Measurements from ENCODE around the gene MCFD2. TPM values are rescaled to one million over a fixed set of nuclear protein-coding genes. Genes with fewer than 3 reads are reported as not detected.

The MCFD2 gene
- polyA plus RNA-seq, 3 donors from 2014 or later = 18.6 to 38.1 (median 27.4) TPM

- H3K4me1 Mint-ChIP-seq = peaks cover 0 to 4% of the 10 kb centered on the region in 2 donors
- H3K9me3 Mint-ChIP-seq = peaks cover 2 to 12% (median 9%) of the 10 kb centered on the region in 6 donors
- H3K4me3 Mint-ChIP-seq = no peak overlapping the region
- no peaks in the 10 kb centered on the region for H3K27me3 Mint-ChIP-seq (ENCODE audit: low read depth in 3 of 3)
- H3K27ac Mint-ChIP-seq = no peak overlapping the region
- H3K36me3 Mint-ChIP-seq = peaks cover 9 to 13% (median 12%) of the 10 kb centered on the region in 3 donors
- DNase-seq = no peak
Observed at GRCh38 chr2:46925474-46926351, 10.1 kb upstream of the MCFD2 start.

GRCh38 chr2:46924608-46925007 is 9.0 kb upstream of the MCFD2 start:
- peaks cover 9 to 13% (median 12%) of the 10 kb centered on the region in 3 donors for H3K36me3 Mint-ChIP-seq
- peaks cover 0 to 2% of the 10 kb centered on the region in 2 donors for H3K4me1 Mint-ChIP-seq
- no peaks in the 10 kb centered on the region for H3K27me3 Mint-ChIP-seq (ENCODE audit: low read depth in 3 of 3)
- DNase-seq = no peak
- H3K4me3 Mint-ChIP-seq = no peak overlapping the region
- H3K27ac Mint-ChIP-seq = no peak overlapping the region
- H3K9me3 Mint-ChIP-seq = peaks cover 2 to 12% (median 9%) of the 10 kb centered on the region in 6 donors

GRCh38 chr2:46924038-46924437 is 8.4 kb upstream of the MCFD2 start:
- H3K9me3 Mint-ChIP-seq = peaks cover 2 to 12% (median 9%) of the 10 kb centered on the region in 6 donors
- DNase-seq = no peak
- H3K27ac Mint-ChIP-seq = no peak overlapping the region
- H3K27me3 Mint-ChIP-seq (ENCODE audit: low read depth in 3 of 3) = no peaks in the 10 kb centered on the region
- no peak overlapping the region for H3K4me3 Mint-ChIP-seq
- H3K36me3 Mint-ChIP-seq = peaks cover 9 to 13% (median 12%) of the 10 kb centered on the region in 3 donors
- peaks cover 0 to 2% of the 10 kb centered on the region in 2 donors for H3K4me1 Mint-ChIP-seq

- Mint-ChIP-seq H3K9me3 (peaks cover 2 to 12% (median 9%) of the 10 kb centered on the region in 6 donors), H3K36me3 (peaks cover 9 to 13% (median 12%) of the 10 kb centered on the region in 3 donors), H3K4me3 (no peak overlapping the region), H3K27ac (peak overlapping the region in 1 of 6 donors; percentile 22), H3K4me1 (peaks cover under 1 to 2% of the 10 kb centered on the region in 2 donors), H3K27me3 (ENCODE audit: low read depth in 3 of 3) (peaks cover 0 to 2% (median 0%) of the 10 kb centered on the region in 3 donors)
- no peak for DNase-seq
Observed at GRCh38 chr2:46923041-46923528, 7.5 kb upstream of the MCFD2 start.

- Mint-ChIP-seq H3K36me3 (peaks cover 9 to 13% (median 12%) of the 10 kb centered on the region in 3 donors), H3K27ac (no peak overlapping the region)
Observed at GRCh38 chr2:46922606-46923005, 7.0 kb upstream of the MCFD2 start.

GRCh38 chr2:46921676-46922448 is 6.3 kb upstream of the MCFD2 start:
- no peak for DNase-seq
- Mint-ChIP-seq H3K36me3 (peaks cover 9 to 10% (median 9%) of the 10 kb centered on the region in 3 donors), H3K9me3 (peaks cover under 1 to 9% (median 6%) of the 10 kb centered on the region in 6 donors), H3K4me1 (peaks cover 5 to 13% of the 10 kb centered on the region in 2 donors), H3K4me3 (no peak overlapping the region), H3K27me3 (ENCODE audit: low read depth in 3 of 3) (peaks cover 0 to 2% (median 0%) of the 10 kb centered on the region in 3 donors), H3K27ac (peak overlapping the region in 1 of 6 donors; percentile 65)

More at GRCh38 chr2:46922606-46923005, 7.0 kb upstream of the MCFD2 start:
- Mint-ChIP-seq H3K27me3 (ENCODE audit: low read depth in 3 of 3) (peaks cover 0 to 2% (median 0%) of the 10 kb centered on the region in 3 donors), H3K4me3 (no peak overlapping the region), H3K4me1 (peaks cover 4 to 6% of the 10 kb centered on the region in 2 donors), H3K9me3 (peaks cover 2 to 12% (median 9%) of the 10 kb centered on the region in 6 donors)
- no peak for DNase-seq

GRCh38 chr2:46917628-46918027 is 2.0 kb upstream of the MCFD2 start:
- no peak for DNase-seq
- Mint-ChIP-seq H3K36me3 (no peaks in the 10 kb centered on the region), H3K4me1 (peaks cover 33 to 47% of the 10 kb centered on the region in 2 donors), H3K27ac (peak overlapping the region in 4 of 6 donors; percentile 26 to 79 (median 44)), H3K27me3 (ENCODE audit: low read depth in 3 of 3) (peaks cover 0 to 9% (median 8%) of the 10 kb centered on the region in 3 donors), H3K4me3 (peak overlapping the region; percentile 81 to 93 (median 90)), H3K9me3 (no peaks in the 10 kb centered on the region)

GRCh38 chr2:46915811-46916630 is 415 bp upstream of the MCFD2 start:
- Mint-ChIP-seq H3K4me3 (peak overlapping the region; percentile 89 to 93 (median 91)), H3K36me3 (no peaks in the 10 kb centered on the region), H3K4me1 (peaks cover 33 to 49% of the 10 kb centered on the region in 2 donors), H3K9me3 (no peaks in the 10 kb centered on the region), H3K27ac (peak overlapping the region; percentile 86 to 94 (median 92)), H3K27me3 (ENCODE audit: low read depth in 3 of 3) (peaks cover 0 to 9% (median 8%) of the 10 kb centered on the region in 3 donors)
- peak; percentile 85 to 88 (median 85) for DNase-seq

GRCh38 chr2:46914578-46915230 is 902 bp downstream of the MCFD2 start:
- Mint-ChIP-seq H3K27ac (peak overlapping the region; percentile 39 to 91 (median 89)), H3K27me3 (ENCODE audit: low read depth in 3 of 3) (peaks cover 0 to 9% (median 8%) of the 10 kb centered on the region in 3 donors), H3K4me1 (peaks cover 33 to 53% of the 10 kb centered on the region in 2 donors), H3K4me3 (peak overlapping the region; percentile 89 to 93 (median 91)), H3K9me3 (no peaks in the 10 kb centered on the region), H3K36me3 (peaks cover 0 to 3% (median 0%) of the 10 kb centered on the region in 3 donors)
- DNase-seq = no peak

GRCh38 chr2:46913471-46914381 is 1.9 kb downstream of the MCFD2 start:
- Mint-ChIP-seq H3K4me1 (peaks cover 34 to 62% of the 10 kb centered on the region in 2 donors), H3K9me3 (no peaks in the 10 kb centered on the region), H3K27me3 (ENCODE audit: low read depth in 3 of 3) (peaks cover 0 to 10% (median 8%) of the 10 kb centered on the region in 3 donors), H3K4me3 (peak overlapping the region in 3 of 5 donors; percentile 89 to 93 (median 93)), H3K27ac (peak overlapping the region in 4 of 6 donors; percentile 21 to 91 (median 60)), H3K36me3 (peaks cover 0 to 7% (median 2%) of the 10 kb centered on the region in 3 donors)
- no peak for DNase-seq

GRCh38 chr2:46909771-46910419 is 5.7 kb downstream of the MCFD2 start:
- no peak for DNase-seq
- peak overlapping the region in 1 of 6 donors; percentile 59 for H3K27ac Mint-ChIP-seq
- peaks cover 18 to 42% of the 10 kb centered on the region in 2 donors for H3K4me1 Mint-ChIP-seq
- no peak overlapping the region for H3K4me3 Mint-ChIP-seq
- no peaks in the 10 kb centered on the region for H3K9me3 Mint-ChIP-seq
- H3K36me3 Mint-ChIP-seq = peaks cover 19 to 34% (median 22%) of the 10 kb centered on the region in 3 donors
- H3K27me3 Mint-ChIP-seq (ENCODE audit: low read depth in 3 of 3) = peaks cover 0 to 7% (median 0%) of the 10 kb centered on the region in 3 donors
